Progenitor cell of endocrine pancreas (in vitro differentiated cells): ENCODE results near the gene ZNF655. TPM values are rescaled to one million over a fixed set of nuclear protein-coding genes. Genes with fewer than 3 reads are reported as not detected.

Source experiments
- DNase-seq: peaks from one replicate; pipeline ENCODE4 v3.0.0; 2021; ENCODE audit warnings: low spot score; ENCODE audit not compliant: unreplicated experiment
- H3K27ac Mint-ChIP-seq: 2 replicates; pipeline ENCODE4 v1.8.0; 2021; ENCODE audit warnings: mild to moderate bottlenecking, moderate library complexity, mixed read lengths
- H3K27me3 Mint-ChIP-seq: 2 replicates; pipeline ENCODE4 v1.8.0; 2021; ENCODE audit warnings: mixed read lengths
- H3K36me3 Mint-ChIP-seq: 2 replicates; pipeline ENCODE4 v1.8.0; 2022; ENCODE audit warnings: mixed read lengths; ENCODE audit not compliant: insufficient read depth
- H3K4me1 Mint-ChIP-seq: 2 replicates; pipeline ENCODE4 v1.8.0; 2021; ENCODE audit warnings: low read depth, mixed read lengths
- H3K4me3 Mint-ChIP-seq: 2 replicates; pipeline ENCODE4 v1.8.0; 2021; ENCODE audit warnings: low read depth, mild to moderate bottlenecking, moderate library complexity, mixed read lengths
- H3K9me3 Mint-ChIP-seq: 2 replicates; pipeline ENCODE4 v1.8.0; 2021; ENCODE audit warnings: low read depth, mixed read lengths
- CTCF ChIP-seq: fragments of 200-600 bp; sonication (generic); IDR thresholded peaks from one replicate; pipeline ENCODE4 v1.5.0; 2021; ENCODE audit warnings: antibody characterized with exemption, mild to moderate bottlenecking; ENCODE audit not compliant: unreplicated experiment
- total RNA-seq: library from RNA; stranded (reverse); gene quantifications from 2 replicates; pipeline ENCODE4 v1.2.1, GENCODE V29; 2021

Gene ZNF655
- total RNA-seq, 1 donor from 2014 or later, result 72.6 TPM

GRCh38 chr7:99601656-99602310 is 43.3 kb downstream of the ZNF655 start:
- DNase-seq, result no peak
- TF ChIP-seq CTCF, result no peak
- Mint-ChIP-seq H3K27ac (no peak overlapping the region), H3K4me3 (no peak overlapping the region), H3K9me3 (no peaks in the 10 kb centered on the region), H3K36me3 (no peaks in the 10 kb centered on the region), H3K4me1 (no peaks in the 10 kb centered on the region), H3K27me3 (peaks cover 8% of the 10 kb centered on the region)

DNA sequence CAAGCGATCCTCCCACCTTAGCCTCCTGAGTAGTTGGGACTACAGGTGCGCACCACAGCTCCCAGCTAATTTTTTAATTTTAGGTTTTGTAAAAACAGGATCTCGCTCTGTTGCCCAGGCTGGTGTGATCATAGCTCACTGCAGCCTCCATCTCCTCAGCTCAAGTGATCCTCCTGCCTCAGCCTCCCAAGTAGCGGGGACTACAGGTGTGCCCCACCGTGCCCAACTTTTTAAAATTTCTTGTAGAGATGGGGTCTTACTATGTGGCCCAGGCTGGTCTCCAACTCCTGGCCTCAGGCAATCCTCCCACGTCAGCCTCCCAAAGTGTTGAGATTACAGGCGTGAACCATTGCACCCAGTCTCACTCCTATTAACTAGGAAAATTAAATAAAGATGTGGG is 47.1 kb downstream of the ZNF655 start:
- Mint-ChIP-seq H3K27me3 (peaks cover 14% of the 10 kb centered on the region), H3K27ac (no peak overlapping the region), H3K36me3 (no peaks in the 10 kb centered on the region), H3K9me3 (no peaks in the 10 kb centered on the region), H3K4me1 (no peaks in the 10 kb centered on the region), H3K4me3 (no peak overlapping the region)
- TF ChIP-seq CTCF, result no peak
- no peak for DNase-seq

GRCh38 chr7:99606531-99606930 is 48.1 kb downstream of the ZNF655 start:
- DNase-seq, result no peak
- peaks cover 15% of the 10 kb centered on the region for H3K27me3 Mint-ChIP-seq
- TF ChIP-seq CTCF, result no peak
- no peaks in the 10 kb centered on the region for H3K36me3 Mint-ChIP-seq
- H3K27ac Mint-ChIP-seq, result no peak overlapping the region
- no peak overlapping the region for H3K4me3 Mint-ChIP-seq
- H3K4me1 Mint-ChIP-seq, result no peaks in the 10 kb centered on the region
- no peaks in the 10 kb centered on the region for H3K9me3 Mint-ChIP-seq

DNA sequence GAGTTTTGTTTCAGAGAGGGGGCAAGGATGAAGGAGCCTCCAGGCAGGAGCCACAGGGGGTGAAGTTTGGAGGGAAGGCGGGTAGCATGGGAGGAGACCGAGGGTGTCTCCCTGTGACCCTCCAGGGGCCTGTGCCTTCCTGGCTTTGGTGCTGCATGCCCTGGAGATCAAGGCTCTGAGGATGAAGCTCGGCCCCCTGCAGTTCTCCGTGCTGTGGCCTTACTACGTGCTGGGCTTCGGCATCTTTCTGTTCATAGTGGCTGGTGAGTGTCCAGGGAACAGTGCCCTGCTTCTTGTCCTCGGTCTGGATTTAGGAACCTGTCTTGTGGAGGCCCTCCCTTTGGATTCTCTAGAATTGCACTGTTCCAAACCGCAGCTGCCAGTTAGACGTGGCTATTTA is 49.1 kb downstream of the ZNF655 start:
- no peak for TF ChIP-seq CTCF
- no peak for DNase-seq
- H3K27me3 Mint-ChIP-seq, result peaks cover 15% of the 10 kb centered on the region
- H3K4me1 Mint-ChIP-seq, result no peaks in the 10 kb centered on the region
- no peak overlapping the region for H3K4me3 Mint-ChIP-seq
- H3K9me3 Mint-ChIP-seq, result no peaks in the 10 kb centered on the region
- no peaks in the 10 kb centered on the region for H3K36me3 Mint-ChIP-seq
- no peak overlapping the region for H3K27ac Mint-ChIP-seq

DNA sequence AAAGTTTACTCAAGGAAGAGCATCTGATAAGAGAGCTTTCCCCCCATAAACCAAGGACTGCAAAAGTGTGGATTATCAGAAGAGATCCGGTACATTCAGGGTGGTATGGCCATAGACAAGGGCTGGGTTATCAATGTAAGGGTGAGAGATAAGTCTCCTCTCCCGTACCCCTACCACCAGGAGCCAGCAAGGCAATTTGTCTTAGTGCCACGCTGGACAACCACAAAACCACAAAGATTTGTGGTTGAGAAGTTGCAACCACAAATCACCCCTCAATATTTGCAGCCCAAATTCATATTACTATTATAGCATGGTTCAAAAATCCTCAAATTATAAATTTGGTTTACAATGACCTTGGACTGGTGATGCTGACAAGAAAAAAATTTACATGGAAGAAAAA is 56.1 kb downstream of the ZNF655 start:
- H3K27ac Mint-ChIP-seq, result no peak overlapping the region
- H3K27me3 Mint-ChIP-seq, result peaks cover 12% of the 10 kb centered on the region
- H3K4me3 Mint-ChIP-seq, result no peak overlapping the region

More for the DNA sequence above, 56.1 kb downstream of the ZNF655 start:
- H3K36me3 Mint-ChIP-seq, result peaks cover 10% of the 10 kb centered on the region
- no peaks in the 10 kb centered on the region for H3K9me3 Mint-ChIP-seq
- no peak for DNase-seq
- no peak for TF ChIP-seq CTCF
- H3K4me1 Mint-ChIP-seq, result peaks cover 16% of the 10 kb centered on the region
